ENCODE measurements around the gene KCNK17. TPM values are rescaled to one million over a fixed set of nuclear protein-coding genes. Genes with fewer than 3 reads are reported as not detected.

Gene KCNK17
- total RNA-seq, 1 donor from 2014 or later = not detected

- Mint-ChIP-seq H3K9me3 (no peaks in the 10 kb centered on the region), H3K27ac (no peak overlapping the region), H3K4me3 (no peak overlapping the region), H3K27me3 (peaks cover 19% of the 10 kb centered on the region), H3K4me1 (no peaks in the 10 kb centered on the region), H3K36me3 (ENCODE audit: low read depth) (no peaks in the 10 kb centered on the region)
- intact Hi-C loops (cut with micrococcal nuclease) = no loop called here
- no peak for DNase-seq
Measured at GRCh38 chr6:39281312-39281980, 32.8 kb downstream of the KCNK17 start.

- Mint-ChIP-seq H3K4me3 (no peak overlapping the region), H3K27me3 (peaks cover 23% of the 10 kb centered on the region), H3K9me3 (no peaks in the 10 kb centered on the region), H3K27ac (no peak overlapping the region), H3K36me3 (ENCODE audit: low read depth) (no peaks in the 10 kb centered on the region), H3K4me1 (no peaks in the 10 kb centered on the region)
- intact Hi-C loops (cut with micrococcal nuclease) = no loop called here
- no peak for DNase-seq
Measured at GRCh38 chr6:39280247-39280731, 33.9 kb downstream of the KCNK17 start.

GRCh38 chr6:39279539-39279938 lies 34.7 kb downstream of the KCNK17 start:
- no peak overlapping the region for H3K27ac Mint-ChIP-seq
- H3K27me3 Mint-ChIP-seq = peaks cover 22% of the 10 kb centered on the region
- H3K9me3 Mint-ChIP-seq = no peaks in the 10 kb centered on the region
- intact Hi-C loops (cut with micrococcal nuclease) = no loop called here
- H3K36me3 Mint-ChIP-seq (ENCODE audit: low read depth) = no peaks in the 10 kb centered on the region
- DNase-seq = no peak
- H3K4me1 Mint-ChIP-seq = no peaks in the 10 kb centered on the region
- H3K4me3 Mint-ChIP-seq = no peak overlapping the region

GRCh38 chr6:39276379-39276995 lies 37.7 kb downstream of the KCNK17 start:
- Mint-ChIP-seq H3K36me3 (ENCODE audit: low read depth) (no peaks in the 10 kb centered on the region), H3K27me3 (peaks cover 20% of the 10 kb centered on the region), H3K9me3 (no peaks in the 10 kb centered on the region), H3K27ac (no peak overlapping the region), H3K4me3 (no peak overlapping the region), H3K4me1 (no peaks in the 10 kb centered on the region)
- intact Hi-C loops (cut with micrococcal nuclease) = no loop called here
- DNase-seq = no peak

GRCh38 chr6:39274903-39275302 lies 39.3 kb downstream of the KCNK17 start:
- DNase-seq = no peak
- intact Hi-C loops (cut with micrococcal nuclease) = no loop called here
- Mint-ChIP-seq H3K27ac (no peak overlapping the region), H3K36me3 (ENCODE audit: low read depth) (no peaks in the 10 kb centered on the region), H3K4me3 (no peak overlapping the region), H3K4me1 (no peaks in the 10 kb centered on the region), H3K27me3 (peaks cover 20% of the 10 kb centered on the region), H3K9me3 (no peaks in the 10 kb centered on the region)

- no peaks in the 10 kb centered on the region for H3K9me3 Mint-ChIP-seq
- DNase-seq = no peak
- H3K36me3 Mint-ChIP-seq (ENCODE audit: low read depth) = no peaks in the 10 kb centered on the region
- no peak overlapping the region for H3K27ac Mint-ChIP-seq
- no peaks in the 10 kb centered on the region for H3K4me1 Mint-ChIP-seq
- intact Hi-C loops (cut with micrococcal nuclease) = no loop called here
- H3K4me3 Mint-ChIP-seq = no peak overlapping the region
- peaks cover 20% of the 10 kb centered on the region for H3K27me3 Mint-ChIP-seq
Measured at GRCh38 chr6:39274471-39274870, 39.7 kb downstream of the KCNK17 start.

- no peak overlapping the region for H3K4me3 Mint-ChIP-seq
- H3K9me3 Mint-ChIP-seq = no peaks in the 10 kb centered on the region
- H3K4me1 Mint-ChIP-seq = no peaks in the 10 kb centered on the region
- H3K27ac Mint-ChIP-seq = no peak overlapping the region
- intact Hi-C loops (cut with micrococcal nuclease) = no loop called here
- H3K27me3 Mint-ChIP-seq = peaks cover 20% of the 10 kb centered on the region
- H3K36me3 Mint-ChIP-seq (ENCODE audit: low read depth) = no peaks in the 10 kb centered on the region
- DNase-seq = no peak
Measured at GRCh38 chr6:39273406-39273821, 40.8 kb downstream of the KCNK17 start.

- no peak overlapping the region for H3K27ac Mint-ChIP-seq
- H3K9me3 Mint-ChIP-seq = no peaks in the 10 kb centered on the region
- DNase-seq = no peak
- intact Hi-C loops (cut with micrococcal nuclease) = no loop called here
- H3K4me3 Mint-ChIP-seq = no peak overlapping the region
- H3K4me1 Mint-ChIP-seq = peaks cover 4% of the 10 kb centered on the region
- no peaks in the 10 kb centered on the region for H3K36me3 Mint-ChIP-seq (ENCODE audit: low read depth)
- H3K27me3 Mint-ChIP-seq = peaks cover 4% of the 10 kb centered on the region
Measured at GRCh38 chr6:39269961-39270360, 44.3 kb downstream of the KCNK17 start.

GRCh38 chr6:39268721-39269120 lies 45.5 kb downstream of the KCNK17 start:
- Mint-ChIP-seq H3K4me3 (no peak overlapping the region), H3K27ac (no peak overlapping the region), H3K27me3 (peaks cover 2% of the 10 kb centered on the region), H3K9me3 (no peaks in the 10 kb centered on the region), H3K36me3 (ENCODE audit: low read depth) (no peaks in the 10 kb centered on the region), H3K4me1 (peaks cover 8% of the 10 kb centered on the region)
- no peak for DNase-seq
- intact Hi-C loops (cut with micrococcal nuclease) = no loop called here

GRCh38 chr6:39268171-39268570 lies 46.0 kb downstream of the KCNK17 start:
- no peak overlapping the region for H3K27ac Mint-ChIP-seq
- H3K36me3 Mint-ChIP-seq (ENCODE audit: low read depth) = no peaks in the 10 kb centered on the region
- H3K4me3 Mint-ChIP-seq = no peak overlapping the region
- DNase-seq = no peak
- no peaks in the 10 kb centered on the region for H3K9me3 Mint-ChIP-seq
- H3K27me3 Mint-ChIP-seq = no peaks in the 10 kb centered on the region
- intact Hi-C loops (cut with micrococcal nuclease) = no loop called here
- H3K4me1 Mint-ChIP-seq = peaks cover 12% of the 10 kb centered on the region

GRCh38 chr6:39266782-39267355 lies 47.4 kb downstream of the KCNK17 start:
- Mint-ChIP-seq H3K4me3 (no peak overlapping the region), H3K9me3 (no peaks in the 10 kb centered on the region), H3K36me3 (ENCODE audit: low read depth) (no peaks in the 10 kb centered on the region), H3K27ac (no peak overlapping the region), H3K27me3 (peaks cover 2% of the 10 kb centered on the region), H3K4me1 (peaks cover 14% of the 10 kb centered on the region)
- DNase-seq = no peak
- intact Hi-C loops (cut with micrococcal nuclease) = no loop called here

GRCh38 chr6:39266375-39266774 lies 47.8 kb downstream of the KCNK17 start:
- DNase-seq = no peak
- Mint-ChIP-seq H3K4me3 (no peak overlapping the region), H3K27me3 (peaks cover 4% of the 10 kb centered on the region), H3K4me1 (peaks cover 14% of the 10 kb centered on the region), H3K27ac (no peak overlapping the region), H3K9me3 (peaks cover 1% of the 10 kb centered on the region), H3K36me3 (ENCODE audit: low read depth) (no peaks in the 10 kb centered on the region)
- intact Hi-C loops (cut with micrococcal nuclease) = no loop called here

GRCh38 chr6:39263303-39264037 lies 50.7 kb downstream of the KCNK17 start:
- H3K4me3 Mint-ChIP-seq = no peak overlapping the region

GRCh38 chr6:39261751-39262150 lies 52.5 kb downstream of the KCNK17 start:
- peaks cover 17% of the 10 kb centered on the region for H3K27me3 Mint-ChIP-seq
- no peak overlapping the region for H3K27ac Mint-ChIP-seq
- peaks cover 17% of the 10 kb centered on the region for H3K4me1 Mint-ChIP-seq
- no peak for DNase-seq
- intact Hi-C loops (cut with micrococcal nuclease) = loop anchor here (2.0 kb wide), 1 partner anchor 33 kb away; the partner anchor contains the start of gene KCNK5
- H3K4me3 Mint-ChIP-seq = no peak overlapping the region
- H3K9me3 Mint-ChIP-seq = peaks cover 9% of the 10 kb centered on the region
- no peaks in the 10 kb centered on the region for H3K36me3 Mint-ChIP-seq (ENCODE audit: low read depth)

More at GRCh38 chr6:39263303-39264037, 50.7 kb downstream of the KCNK17 start:
- Mint-ChIP-seq H3K9me3 (peaks cover 9% of the 10 kb centered on the region), H3K27me3 (peaks cover 17% of the 10 kb centered on the region), H3K27ac (peak overlapping the region; percentile 56), H3K4me1 (peaks cover 20% of the 10 kb centered on the region), H3K36me3 (ENCODE audit: low read depth) (no peaks in the 10 kb centered on the region)
- DNase-seq = no peak
- intact Hi-C loops (cut with micrococcal nuclease) = loop anchor here (2.0 kb wide), 1 partner anchor 35 kb away; the partner anchor contains the start of gene KCNK5

Data from activated CD4-positive, alpha-beta T cell treated with anti-CD3 and anti-CD28 coated beads, Interleukin-2, amount 10 ng/mL, durations not matched to agents 24 days and 14 days (primary cell).